H9 (cell line): ENCODE data around the gene SOX18. TPM values are rescaled to one million over a fixed set of nuclear protein-coding genes. Genes with fewer than 3 reads are reported as not detected.

ENCODE experiments used
- DNase-seq: peaks from one replicate; pipeline ENCODE4 v3.0.0-alpha.2; 2017
- H2AFZ ChIP-seq: one replicate; pipeline ENCODE4 v1.6.1; 2013; ENCODE audit warnings: mild to moderate bottlenecking, low read length, control low read depth, moderate library complexity
- H2AK5ac ChIP-seq: 2 replicates; pipeline ENCODE4 v1.6.1; 2013; ENCODE audit warnings: low read length, control low read depth, mixed read lengths; ENCODE audit not compliant: insufficient read length
- H2BK120ac ChIP-seq: one replicate; pipeline ENCODE4 v1.6.1; 2013; ENCODE audit warnings: low read depth, mild to moderate bottlenecking, low read length, control low read depth, inconsistent platforms; ENCODE audit not compliant: poor library complexity, severe bottlenecking
- H2BK12ac ChIP-seq: 2 replicates; pipeline ENCODE4 v1.6.1; 2013; ENCODE audit warnings: low read length, control low read depth, mixed read lengths, low read depth; ENCODE audit not compliant: insufficient read length
- H2BK15ac ChIP-seq: 2 replicates; pipeline ENCODE4 v1.6.1; 2013; ENCODE audit warnings: low read depth, low read length, control low read depth
- H2BK20ac ChIP-seq: one replicate; pipeline ENCODE4 v1.6.1; 2013; ENCODE audit warnings: low read depth, mild to moderate bottlenecking, low read length, control low read depth, inconsistent platforms; ENCODE audit not compliant: poor library complexity, severe bottlenecking
- H2BK5ac ChIP-seq: 2 replicates; pipeline ENCODE4 v1.6.1; 2013; ENCODE audit warnings: low read length, control low read depth, mixed read lengths; ENCODE audit not compliant: insufficient read length
- H3K14ac ChIP-seq: 2 replicates; pipeline ENCODE4 v1.6.1; 2013; ENCODE audit warnings: low read length, control low read depth; ENCODE audit not compliant: insufficient read depth
- H3K18ac ChIP-seq: 2 replicates; pipeline ENCODE4 v1.6.1; 2013; ENCODE audit warnings: low read depth, mild to moderate bottlenecking, mixed read lengths, low read length, control low read depth; ENCODE audit not compliant: insufficient read length
- H3K23ac ChIP-seq: 2 replicates; pipeline ENCODE4 v1.6.1; 2013; ENCODE audit warnings: low read length, control low read depth, mixed read lengths, low read depth; ENCODE audit not compliant: insufficient read length
- H3K23me2 ChIP-seq: 2 replicates; pipeline ENCODE4 v1.6.1; 2013; ENCODE audit warnings: low read depth, mild to moderate bottlenecking, mixed read lengths, low read length, control low read depth; ENCODE audit not compliant: insufficient read length, poor library complexity, severe bottlenecking
- H3K27ac ChIP-seq: 2 replicates; pipeline ENCODE4 v1.5.1; 2013; ENCODE audit warnings: low read length, control low read depth, mixed read lengths, low read depth; ENCODE audit not compliant: insufficient read length
- H3K27me3 ChIP-seq: 2 replicates; pipeline ENCODE4 v1.6.1; 2013; ENCODE audit warnings: low read length, control low read depth, inconsistent platforms; ENCODE audit not compliant: insufficient read depth
- H3K4ac ChIP-seq: 2 replicates; pipeline ENCODE4 v1.6.1; 2013; ENCODE audit warnings: low read depth, mild to moderate bottlenecking, control low read depth, inconsistent platforms, low read length, moderate library complexity
- H3K4me1 ChIP-seq: 2 replicates; pipeline ENCODE4 v1.6.1; 2013; ENCODE audit warnings: low read length, control low read depth, inconsistent platforms; ENCODE audit not compliant: insufficient read depth
- H3K4me2 ChIP-seq: 2 replicates; pipeline ENCODE4 v1.6.1; 2013; ENCODE audit warnings: low read length, control low read depth, mixed read lengths; ENCODE audit not compliant: insufficient read length, insufficient read depth
- H3K56ac ChIP-seq: 2 replicates; pipeline ENCODE4 v1.6.1; 2013; ENCODE audit warnings: low read depth, mild to moderate bottlenecking, mixed read lengths, low read length, control low read depth; ENCODE audit not compliant: insufficient read length
- H3K79me1 ChIP-seq: 2 replicates; pipeline ENCODE4 v1.6.1; 2013; ENCODE audit warnings: low read depth, mild to moderate bottlenecking, moderate library complexity, low read length, control low read depth, inconsistent platforms; ENCODE audit not compliant: insufficient read depth, poor library complexity, severe bottlenecking
- H3K79me2 ChIP-seq: 2 replicates; pipeline ENCODE4 v1.6.1; 2013; ENCODE audit warnings: low read length, control low read depth, inconsistent platforms; ENCODE audit not compliant: insufficient read depth
- H3K9ac ChIP-seq: 2 replicates; pipeline ENCODE4 v1.6.1; 2013; ENCODE audit warnings: low read length, control low read depth, mixed read lengths; ENCODE audit not compliant: insufficient read length; ENCODE audit errors: extremely low read depth
- H3K9me3 ChIP-seq: one replicate; pipeline ENCODE4 v1.6.1; 2013; ENCODE audit warnings: low read depth, low read length, inconsistent platforms; ENCODE audit not compliant: control insufficient read depth
- H3T11ph ChIP-seq: one replicate; pipeline ENCODE4 v1.6.1; 2013; ENCODE audit warnings: mild to moderate bottlenecking, low read length, control low read depth, inconsistent platforms
- H4K20me1 ChIP-seq: one replicate; pipeline ENCODE4 v1.6.1; 2013; ENCODE audit not compliant: control insufficient read depth, insufficient read length, insufficient read depth
- H4K5ac ChIP-seq: 2 replicates; pipeline ENCODE4 v1.6.1; 2013; ENCODE audit warnings: low read depth, mild to moderate bottlenecking, mixed read lengths, low read length, control low read depth; ENCODE audit not compliant: insufficient read length
- H4K8ac ChIP-seq: replicated peaks from 2 replicates; pipeline ENCODE4 v1.6.1; 2013; ENCODE audit warnings: low read length, control low read depth, mixed read lengths, low read depth; ENCODE audit not compliant: insufficient read length
- H4K91ac ChIP-seq: 2 replicates; pipeline ENCODE4 v1.6.1; 2013; ENCODE audit warnings: low read depth, mild to moderate bottlenecking, moderate library complexity, mixed read lengths, low read length, control low read depth; ENCODE audit not compliant: insufficient read length
- H3K27ac Mint-ChIP-seq, 3 experiments: 2 replicates in 2 of 3; 3 replicates in 1 of 3; pipeline ENCODE4 v1.8.0; 2020 to 2021; ENCODE audit warnings: mixed read lengths in 3 of 3, mild to moderate bottlenecking in 1 of 3, moderate library complexity in 1 of 3
- H3K27me3 Mint-ChIP-seq: 2 replicates; pipeline ENCODE4 v1.8.0; 2021; ENCODE audit warnings: low read depth, mild to moderate bottlenecking, moderate library complexity, mixed read lengths
- H3K36me3 Mint-ChIP-seq, 3 experiments: 2 replicates in 2 of 3; 3 replicates in 1 of 3; pipeline ENCODE4 v1.8.0; 2020 to 2021; ENCODE audit warnings: low read depth in 3 of 3, mixed read lengths in 3 of 3; ENCODE audit not compliant: insufficient read depth in 1 of 3
- H3K4me1 Mint-ChIP-seq, 2 experiments: 2 replicates each; pipeline ENCODE4 v1.8.0; 2020; ENCODE audit warnings: mixed read lengths in 2 of 2
- H3K4me3 Mint-ChIP-seq, 2 experiments: 2 replicates in 1 of 2; 3 replicates in 1 of 2; pipeline ENCODE4 v1.8.0; 2020 to 2021; ENCODE audit warnings: mild to moderate bottlenecking in 2 of 2, mixed read lengths in 2 of 2, moderate library complexity in 1 of 2
- H3K9me3 Mint-ChIP-seq, 2 experiments: 2 replicates in 1 of 2; 3 replicates in 1 of 2; pipeline ENCODE4 v1.8.0; 2020; ENCODE audit warnings: mild to moderate bottlenecking in 2 of 2, mixed read lengths in 2 of 2, moderate library complexity in 1 of 2
- CTCF ChIP-seq: fragments of 200-600 bp; sonication (generic); conservative IDR thresholded peaks from 3 replicates; pipeline ENCODE4 v1.8.0; 2021; ENCODE audit warnings: antibody characterized with exemption, mild to moderate bottlenecking
- WGBS: extraction: QIAGEN DNeasy Blood & Tissue Kit; methylation state at CpG from one replicate; pipeline ENCODE4 v1.1.7; 2013; ENCODE audit warnings: missing lambda C conversion rate, low lambda C conversion rate, mixed read lengths; ENCODE audit not compliant: insufficient read length; ENCODE audit errors: extremely low coverage; 5-methylcytosine and 5-hydroxymethylcytosine counted together
- total RNA-seq: library from RNA; stranded (reverse); gene quantifications from 2 replicates; pipeline ENCODE4 v1.2.1, GENCODE V29; 2021

The SOX18 gene
- total RNA-seq, 1 experiment from 2014 or later, result 2.0 TPM

GRCh38 chr20:64001607-64002011, 47.8 kb downstream of the SOX18 start:
- H3K4me2 ChIP-seq, result no peak overlapping the region
- Mint-ChIP-seq H3K36me3 (peaks cover 29 to 81% (median 75%) of the 10 kb centered on the region in 3 experiments; a peak in 6 of 7 replicates), H3K27ac (peak overlapping the region in 2 of 3 experiments; percentile 16 to 83; a peak in 4 of 7 replicates), H3K9me3 (no peaks in the 10 kb centered on the region), H3K4me3 (no peak overlapping the region), H3K27me3 (no peaks in the 10 kb centered on the region), H3K4me1 (peaks cover 6 to 7% of the 10 kb centered on the region in 2 experiments; a peak in 2 of 4 replicates)
- no peak overlapping the region for H4K8ac ChIP-seq
- no CpG with 5 or more reads among the region's 11 CpGs for WGBS
- no peak overlapping the region for H3K27ac ChIP-seq
- no peak overlapping the region for H3K14ac ChIP-seq
- H4K91ac ChIP-seq, result no peak overlapping the region
- no peaks in the 10 kb centered on the region for H3K79me2 ChIP-seq
- no peak overlapping the region for H3K56ac ChIP-seq
- H2AK5ac ChIP-seq, result no peak overlapping the region
- no peak overlapping the region for H2BK15ac ChIP-seq
- no peaks in the 10 kb centered on the region for H3K23me2 ChIP-seq
- no peak overlapping the region for H2BK20ac ChIP-seq
- H3K9me3 ChIP-seq, result no peaks in the 10 kb centered on the region
- no peaks in the 10 kb centered on the region for H3K4me1 ChIP-seq
- H4K5ac ChIP-seq, result no peak overlapping the region
- no peak overlapping the region for H3T11ph ChIP-seq
- no peak overlapping the region for H2BK120ac ChIP-seq
- no peaks in the 10 kb centered on the region for H3K27me3 ChIP-seq
- H3K79me1 ChIP-seq, result no peaks in the 10 kb centered on the region
- no peak for DNase-seq
- H2AFZ ChIP-seq, result no peak overlapping the region
- no peak overlapping the region for H2BK5ac ChIP-seq
- no peak for TF ChIP-seq CTCF
- H2BK12ac ChIP-seq, result no peak overlapping the region
- H3K18ac ChIP-seq, result no peak overlapping the region
- H3K23ac ChIP-seq, result no peak overlapping the region
- H4K20me1 ChIP-seq, result no peaks in the 10 kb centered on the region
- H3K9ac ChIP-seq, result no peak overlapping the region
- no peak overlapping the region for H3K4ac ChIP-seq
